GM18519 (cell line): ENCODE data around the gene ERN2.

Source experiments
- ATAC-seq: cut with Tn5 transposase; IDR thresholded peaks from one replicate; pipeline ENCODE4 v1.9.1; 2021; ENCODE audit warnings: mild to moderate bottlenecking, moderate library complexity; ENCODE audit not compliant: unreplicated experiment, low FRiP score

The ERN2 gene

GRCh38 chr16:23650674-23651416, 62.2 kb downstream of the ERN2 start:
- ATAC-seq: no peak

GRCh38 chr16:23642246-23642774, 70.7 kb downstream of the ERN2 start:
- ATAC-seq: no peak

GRCh38 chr16:23640931-23641765, 71.9 kb downstream of the ERN2 start, which contains the start of the genes DCTN5 and PALB2:
DCTN5 (plus strand) TSS chr16:23641466; CDS start chr16:23641543, 77 bp downstream.
PALB2 (minus strand) TSS chr16:23641310; CDS start chr16:23641157, 153 bp downstream.
- peak; percentile 93 for ATAC-seq

DNA sequence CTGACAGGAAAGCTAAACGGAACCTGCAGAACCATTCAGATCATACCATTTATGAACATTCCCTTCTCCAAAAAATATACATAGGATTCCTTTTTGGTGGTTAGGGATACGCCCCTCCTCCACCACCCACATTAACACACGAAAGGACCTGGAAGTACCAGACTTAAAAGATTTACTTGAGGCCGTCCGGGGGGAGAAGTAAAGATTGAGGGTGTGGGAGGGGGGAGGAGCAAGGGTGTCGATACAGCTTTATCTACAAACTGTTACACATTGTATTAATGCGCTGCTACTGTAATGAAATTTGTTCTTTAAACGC, 72.4 kb downstream of the ERN2 start:
- ATAC-seq: no peak
